GM18517 (cell line): Measurements from ENCODE around the gene ZMIZ1.

Experiments used
- ATAC-seq: cut with Tn5 transposase; IDR thresholded peaks from one replicate; pipeline ENCODE4 v1.9.1; 2021; ENCODE audit warnings: mild to moderate bottlenecking, moderate library complexity; ENCODE audit not compliant: unreplicated experiment

Gene ZMIZ1

DNA sequence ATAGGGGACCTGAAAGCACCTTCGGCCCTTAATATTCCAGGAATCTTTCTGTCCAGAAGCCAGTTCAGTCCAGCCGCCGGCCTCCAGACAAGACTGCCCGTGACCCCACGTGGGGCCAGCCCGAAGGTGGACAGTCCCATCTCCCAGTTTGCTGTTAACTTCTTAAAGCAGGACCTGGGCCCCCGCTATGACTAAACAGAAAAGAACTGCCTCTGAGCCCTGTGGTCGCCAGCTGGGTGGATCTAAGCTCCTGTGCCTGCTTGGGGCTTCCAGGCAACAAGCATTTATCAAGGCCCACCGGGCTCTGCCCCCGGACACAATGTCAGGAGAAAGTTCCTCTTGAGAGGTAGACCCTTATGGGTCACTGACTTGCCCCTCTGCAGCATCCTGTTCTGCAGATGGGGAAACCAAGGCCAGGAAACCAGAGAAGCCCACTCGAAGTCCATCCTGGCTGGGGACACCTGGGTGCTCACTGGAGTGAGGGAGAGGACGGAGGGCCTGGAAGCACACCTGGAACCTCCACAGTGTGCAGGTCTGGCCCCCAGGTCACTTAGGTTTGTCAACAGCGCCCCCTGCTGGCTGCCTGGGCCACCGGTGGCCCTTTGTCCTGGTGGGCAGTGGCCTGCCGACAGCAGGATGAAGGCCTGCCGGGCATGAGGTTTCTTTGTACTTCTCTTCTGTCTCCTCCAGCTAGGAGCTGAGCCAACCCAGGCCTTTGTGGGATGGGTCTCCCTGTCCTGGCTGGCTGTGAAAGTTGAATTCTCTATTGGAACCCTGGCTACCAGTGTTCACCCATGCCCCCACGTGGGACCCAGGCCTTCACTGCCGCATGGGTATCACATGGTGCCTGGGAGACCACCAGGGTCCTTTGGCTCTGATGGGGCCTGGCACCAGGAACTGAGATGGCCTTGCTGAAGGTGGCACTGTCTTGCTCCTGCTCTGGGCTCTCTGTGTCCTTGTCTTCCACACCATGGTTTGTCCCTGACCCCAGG lies 128.0 kb downstream of the ZMIZ1 start:
- ATAC-seq = peak; percentile 45

DNA sequence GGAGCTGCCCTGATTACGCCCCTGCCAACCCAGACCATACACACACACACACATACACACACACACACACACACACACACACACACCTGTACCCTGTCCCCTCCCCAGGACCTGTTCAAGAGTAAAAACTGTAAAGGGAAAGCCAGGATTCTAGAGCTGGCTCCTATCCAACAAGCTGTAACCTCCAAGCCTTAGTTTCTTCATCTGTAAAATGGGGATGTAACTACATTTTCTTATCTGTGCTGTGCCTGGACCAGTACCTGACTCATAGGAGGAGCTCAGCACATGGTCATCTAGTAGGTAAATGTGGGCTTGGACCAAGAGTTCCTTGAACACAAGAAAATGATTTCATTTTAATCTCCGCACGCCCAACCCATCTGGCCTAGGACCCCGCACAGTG lies 128.8 kb downstream of the ZMIZ1 start:
- ATAC-seq = no peak

DNA sequence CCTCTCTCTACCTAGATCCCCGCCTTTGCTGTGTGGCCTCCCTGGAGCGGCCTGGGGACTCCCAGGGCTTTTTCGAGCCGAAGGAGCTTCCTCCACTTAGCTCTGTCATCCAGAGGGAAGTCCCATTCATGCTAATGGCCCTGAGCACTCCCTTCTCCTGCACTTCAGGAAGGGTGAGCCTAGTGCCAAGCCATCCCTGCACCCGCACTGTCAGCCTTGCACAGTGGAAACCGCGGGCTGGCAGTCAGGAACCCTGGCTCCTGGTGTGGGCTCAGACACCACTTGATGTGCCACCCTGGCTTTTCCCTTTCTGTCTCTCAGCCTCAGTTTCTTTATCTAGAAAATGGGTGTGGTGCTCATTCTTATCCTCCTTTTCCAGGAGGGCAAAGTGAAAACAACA lies 131.6 kb downstream of the ZMIZ1 start:
- no peak for ATAC-seq

DNA sequence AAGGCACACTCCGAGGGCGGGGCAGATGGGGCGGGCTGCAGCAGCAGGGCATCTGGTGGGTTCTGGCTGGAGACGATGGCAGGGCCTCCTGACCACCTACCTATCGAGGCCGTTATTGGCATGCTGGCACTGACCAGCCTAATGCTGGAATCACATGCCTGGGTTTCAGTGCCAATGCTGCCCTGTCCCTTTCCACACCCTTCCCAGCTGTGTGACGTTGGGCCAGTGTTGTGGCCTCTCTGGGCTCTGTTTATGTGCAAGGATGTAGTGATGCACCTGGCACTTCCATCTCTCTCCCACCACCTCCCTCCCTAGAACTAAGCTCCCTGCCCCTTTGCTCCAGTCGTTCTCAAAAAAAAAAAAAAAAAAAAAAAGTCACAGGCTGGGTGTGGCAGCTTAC lies 132.9 kb downstream of the ZMIZ1 start:
- no peak for ATAC-seq

DNA sequence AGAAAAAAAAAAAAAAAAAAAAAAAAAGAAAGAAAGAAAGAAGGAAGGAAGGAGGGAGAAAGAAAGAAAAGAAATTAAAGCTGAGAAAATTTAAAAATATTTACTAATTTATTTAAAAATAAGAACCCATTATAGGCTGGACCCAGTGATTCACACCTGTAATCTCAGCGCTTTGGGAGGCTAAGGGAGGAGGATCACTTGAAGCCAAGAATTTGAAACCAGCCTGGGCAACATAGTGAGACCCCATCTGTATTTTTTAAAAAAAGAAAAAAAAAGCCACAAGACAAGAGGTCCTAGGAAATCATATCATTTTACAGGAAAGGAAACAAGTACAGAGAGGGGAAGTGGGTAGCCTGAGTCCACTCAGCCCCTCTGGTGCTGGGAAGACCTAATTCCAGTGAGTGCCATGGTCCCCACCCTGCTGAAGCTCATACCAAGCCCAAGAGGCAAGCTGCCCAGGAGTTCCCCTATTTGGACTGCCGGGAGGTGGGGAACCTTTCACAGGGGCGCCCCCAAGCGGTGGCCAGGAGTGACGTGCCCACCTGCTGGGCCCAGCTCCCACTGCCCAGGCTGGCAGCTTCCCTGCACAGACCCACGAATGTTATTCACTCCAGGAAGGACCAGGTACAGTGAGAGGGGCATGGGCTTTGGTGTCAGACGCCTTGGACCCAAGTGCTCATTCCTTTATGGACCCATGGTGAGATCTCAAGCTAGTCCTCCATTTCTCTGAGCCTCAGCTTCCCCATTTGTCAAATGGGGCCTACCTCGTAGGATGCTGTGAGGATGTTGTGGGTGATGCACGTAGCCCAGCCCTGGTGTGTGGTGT lies 133.6 kb downstream of the ZMIZ1 start:
- no peak for ATAC-seq

DNA sequence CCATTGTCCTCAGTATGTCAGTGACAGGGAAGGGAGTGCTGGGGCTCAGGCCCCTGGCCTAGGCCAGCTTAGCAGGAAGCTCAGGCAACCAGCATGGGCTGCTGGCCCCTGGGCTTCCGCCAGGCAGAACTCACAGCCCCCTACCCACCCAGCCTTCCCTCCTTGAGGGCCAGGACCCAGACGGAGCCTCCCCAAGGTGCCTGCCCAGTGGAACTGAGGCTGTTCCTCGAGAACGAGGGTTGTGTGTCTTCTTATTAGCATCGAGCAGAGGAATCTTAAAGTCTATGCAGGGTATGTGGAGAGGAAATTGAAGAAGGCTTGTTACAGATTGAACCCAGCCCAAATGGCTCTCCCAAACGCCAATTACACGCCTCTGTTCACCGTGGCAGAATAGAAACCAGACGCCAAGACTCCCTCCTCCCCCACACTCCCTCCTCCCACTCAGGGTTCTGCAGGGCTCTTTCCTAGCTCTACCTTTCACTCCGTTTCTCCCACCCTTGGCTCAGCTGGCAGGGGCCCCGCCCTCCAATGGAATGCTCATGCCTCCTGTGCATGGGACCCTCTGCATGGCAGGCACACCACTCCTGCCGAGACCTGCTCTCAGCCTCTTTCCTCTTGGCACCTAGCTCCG lies 134.4 kb downstream of the ZMIZ1 start:
- ATAC-seq = no peak

DNA sequence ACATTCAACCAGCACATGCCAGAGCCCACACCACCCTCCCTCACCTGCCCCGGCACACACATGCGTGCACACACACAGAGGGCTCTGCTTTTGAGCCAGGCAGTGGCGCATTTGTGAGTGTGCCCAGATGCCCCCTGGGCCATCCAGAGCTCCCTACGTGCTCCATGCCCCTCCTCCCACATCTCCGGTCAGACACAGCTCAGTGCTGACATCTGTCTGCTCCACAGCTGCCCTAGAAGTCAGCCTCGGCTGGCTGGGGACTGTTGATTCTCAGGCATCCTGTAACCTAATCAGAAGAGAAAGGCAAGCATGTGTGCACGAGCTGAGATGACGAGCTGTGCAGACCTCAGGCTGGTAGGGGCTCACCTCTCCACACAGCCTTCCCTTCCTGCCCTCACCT lies 135.1 kb downstream of the ZMIZ1 start:
- ATAC-seq = no peak

DNA sequence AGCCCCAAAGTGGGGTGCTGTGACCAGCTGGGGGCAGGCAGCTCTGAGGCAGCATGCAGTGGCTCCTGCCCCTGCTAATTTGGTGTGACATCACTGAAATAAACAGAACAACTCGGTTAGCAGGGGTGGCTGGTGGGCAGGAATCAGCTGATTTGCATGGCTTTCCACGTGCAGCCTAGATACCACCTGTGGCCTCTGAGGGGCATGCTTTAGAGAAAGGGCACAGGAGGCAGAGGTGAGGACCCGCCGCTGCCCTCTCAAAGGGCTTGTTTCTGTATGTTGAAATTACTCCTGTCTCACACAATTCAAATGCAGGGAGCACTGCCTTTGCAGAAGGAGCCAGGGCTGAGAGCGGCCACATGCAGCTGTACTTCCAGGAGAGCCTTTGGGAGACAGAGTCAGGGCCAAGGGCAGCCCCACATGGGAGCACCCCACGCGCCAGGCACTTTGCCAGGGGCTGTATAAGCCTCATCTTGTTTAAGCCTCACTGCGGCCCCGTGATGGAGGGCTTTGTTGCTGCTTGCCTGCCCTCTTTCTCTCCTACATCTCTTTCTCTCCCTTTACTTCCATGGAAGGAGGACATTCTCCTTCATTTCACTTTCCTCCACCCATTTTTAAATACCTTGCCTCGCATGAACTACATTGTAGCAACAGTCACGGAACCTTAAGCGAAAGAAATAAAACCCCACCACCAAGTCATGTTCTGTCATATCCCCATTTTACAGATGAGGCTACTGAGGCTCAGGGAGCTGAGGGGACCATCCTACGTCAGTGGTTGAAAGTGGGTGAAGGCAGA lies 137.7 kb downstream of the ZMIZ1 start:
- ATAC-seq = no peak

DNA sequence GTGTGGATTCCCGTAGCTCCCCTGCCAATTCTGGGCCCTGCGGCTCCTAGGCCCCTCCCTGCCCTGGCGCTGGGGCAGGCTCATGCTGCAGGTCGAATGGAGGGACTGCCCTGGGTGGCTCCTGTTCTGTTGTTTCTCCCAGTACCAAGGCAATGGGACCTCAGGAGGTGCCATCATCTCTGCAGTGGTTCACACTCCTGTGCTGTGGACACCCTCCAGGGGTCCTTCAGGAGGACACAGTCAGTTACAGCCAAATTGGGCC lies 138.3 kb downstream of the ZMIZ1 start:
- ATAC-seq = no peak

DNA sequence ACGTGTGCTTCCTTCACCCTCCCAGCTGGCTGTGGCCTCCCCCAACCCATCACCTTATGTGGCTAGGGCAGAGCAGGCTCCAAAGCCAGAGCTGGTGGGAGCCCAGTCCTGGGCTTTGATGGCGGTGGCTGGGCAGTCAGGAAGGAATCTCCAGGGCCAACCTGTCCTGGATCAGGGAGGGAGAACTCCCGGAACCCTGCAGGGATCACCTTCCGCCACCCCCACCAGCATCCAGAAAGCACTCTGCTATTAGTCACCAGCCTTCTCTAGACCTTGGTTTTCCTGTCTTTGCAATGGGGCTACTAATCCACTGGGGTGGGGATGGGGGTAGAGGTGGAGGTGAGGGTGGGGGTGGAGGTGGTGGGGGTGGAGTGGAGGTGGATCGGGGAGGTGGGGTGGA lies 139.0 kb downstream of the ZMIZ1 start:
- ATAC-seq = no peak

DNA sequence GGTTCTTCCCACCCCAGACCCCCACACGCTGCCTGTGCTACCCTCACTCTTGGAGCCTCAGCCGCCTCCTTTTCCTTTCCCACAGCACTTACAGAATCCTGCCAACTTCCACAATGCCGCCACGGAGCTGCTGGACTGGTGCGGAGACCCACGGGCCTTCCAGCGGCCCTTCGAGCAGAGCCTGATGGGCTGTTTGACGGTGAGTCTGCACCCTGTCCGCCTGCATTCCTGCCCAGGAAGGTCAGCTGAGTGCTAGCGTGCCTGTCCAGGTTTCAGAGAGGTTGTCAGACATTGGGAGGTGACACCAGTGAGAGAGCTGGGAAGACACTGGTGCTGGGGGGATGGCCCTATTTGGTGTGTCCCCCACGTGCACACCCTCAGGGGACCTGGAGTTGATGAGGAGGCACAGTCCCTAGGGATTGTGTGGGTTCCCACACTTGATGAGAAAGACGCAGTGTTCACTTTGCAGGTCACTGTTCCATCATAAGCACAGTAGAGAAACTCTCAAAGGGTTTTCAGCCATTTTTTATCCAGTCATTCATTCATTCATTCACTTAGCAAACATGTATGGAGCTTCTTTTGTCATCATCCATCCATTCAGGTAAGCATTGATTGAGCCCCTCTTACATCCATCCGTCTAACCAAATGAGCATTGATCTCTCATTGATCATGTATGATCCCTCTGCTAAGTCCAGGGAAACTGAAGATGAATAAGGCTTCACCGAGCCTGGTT lies 139.7 kb downstream of the ZMIZ1 start:
- ATAC-seq = no peak

DNA sequence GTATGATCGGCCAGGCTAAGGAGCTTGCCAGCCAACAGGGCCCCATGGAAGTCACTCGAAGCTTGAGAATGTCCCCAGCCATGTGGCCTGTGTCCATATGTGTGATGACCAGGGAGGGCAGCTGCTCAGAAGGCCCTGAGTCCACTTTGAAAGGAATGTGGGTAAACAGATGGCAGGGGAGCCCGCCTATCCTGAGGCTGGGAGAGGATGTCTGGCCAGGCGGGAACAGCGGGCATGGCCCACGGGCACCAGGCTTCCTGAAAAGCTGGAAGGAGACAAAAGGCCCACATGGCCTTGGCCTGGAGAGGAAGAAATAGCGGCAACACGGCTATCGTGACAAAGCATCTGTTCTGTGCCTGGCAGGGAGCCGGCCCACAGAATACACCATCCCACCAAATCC lies 140.6 kb downstream of the ZMIZ1 start:
- no peak for ATAC-seq

DNA sequence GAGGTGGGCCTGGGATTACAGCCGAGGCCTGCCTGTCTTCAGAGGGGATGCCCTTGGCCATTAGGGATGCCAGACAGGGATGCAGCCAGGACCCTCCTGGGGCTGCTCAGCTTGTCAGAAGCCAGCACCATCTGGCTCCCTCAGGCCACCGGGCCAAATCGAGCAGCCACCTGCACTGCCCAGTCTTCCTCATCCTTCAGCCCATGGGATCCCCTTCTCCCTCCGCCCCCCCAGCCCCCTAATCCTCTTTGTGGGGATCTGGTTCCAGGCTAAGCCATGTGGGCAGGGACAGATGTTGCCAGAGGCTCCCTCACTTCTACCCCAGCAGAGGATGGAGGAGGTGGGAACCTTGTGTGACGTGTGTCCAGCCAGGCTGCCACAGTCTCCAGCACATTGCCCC lies 141.1 kb downstream of the ZMIZ1 start:
- ATAC-seq = no peak

DNA sequence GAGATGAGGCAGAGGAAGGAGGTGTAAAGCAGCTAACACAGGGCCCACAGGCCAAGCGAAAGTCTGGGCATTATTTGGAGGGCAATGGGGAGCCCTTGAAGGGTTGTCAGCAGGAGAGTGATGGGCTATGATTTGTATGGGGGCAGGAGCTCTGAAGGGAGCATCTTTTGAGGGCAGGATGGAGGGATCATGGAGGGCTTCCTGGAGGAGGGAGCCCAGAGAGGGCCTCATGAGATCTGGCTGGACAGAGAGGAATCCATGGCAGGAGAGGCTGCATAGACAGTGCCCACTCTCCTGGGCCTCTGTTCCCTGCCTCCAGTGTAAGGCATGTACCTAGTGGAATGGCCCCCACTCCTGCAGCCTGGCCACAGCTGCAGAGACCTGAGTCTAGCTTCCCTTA lies 141.9 kb downstream of the ZMIZ1 start:
- ATAC-seq = no peak

DNA sequence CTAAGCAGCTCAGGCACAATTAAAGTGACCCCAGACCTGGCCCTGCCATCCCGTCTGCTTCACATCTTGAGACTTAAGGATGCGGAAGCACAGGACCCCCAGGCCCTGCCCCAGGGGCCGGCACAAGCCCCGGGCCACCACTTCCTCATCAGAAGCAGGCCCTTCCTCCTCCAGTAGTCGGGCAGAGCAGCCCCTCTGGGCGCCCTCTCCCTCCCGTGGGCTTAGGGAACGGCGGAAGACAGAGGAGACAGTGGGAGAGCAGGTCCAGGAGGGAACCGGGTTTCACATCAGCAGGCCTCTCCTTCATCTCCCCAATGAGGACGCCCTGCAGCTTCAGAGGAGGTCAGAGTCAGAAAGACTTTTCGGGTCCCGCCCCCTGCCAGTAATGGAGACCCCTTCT lies 142.8 kb downstream of the ZMIZ1 start:
- ATAC-seq = no peak

DNA sequence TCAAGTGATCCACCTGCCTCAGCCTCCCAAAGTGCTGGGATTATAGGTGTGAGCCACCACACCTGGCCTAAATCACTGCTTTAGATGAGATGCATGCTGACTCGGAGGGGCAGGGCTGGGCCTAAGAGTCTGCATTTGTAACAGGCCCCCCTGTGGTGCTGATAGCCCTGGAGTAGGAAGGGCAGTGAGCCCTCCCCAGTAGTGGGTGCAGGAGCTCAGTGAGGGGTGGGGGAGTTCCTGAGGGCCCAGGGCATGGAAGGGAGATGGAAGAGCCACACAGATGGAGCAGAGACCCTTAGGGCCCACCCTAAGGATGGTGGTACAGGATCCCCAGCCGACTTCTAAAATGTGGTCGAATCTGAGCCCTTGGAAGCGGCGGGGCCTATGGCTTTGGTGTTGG lies 146.8 kb downstream of the ZMIZ1 start:
- ATAC-seq = no peak

DNA sequence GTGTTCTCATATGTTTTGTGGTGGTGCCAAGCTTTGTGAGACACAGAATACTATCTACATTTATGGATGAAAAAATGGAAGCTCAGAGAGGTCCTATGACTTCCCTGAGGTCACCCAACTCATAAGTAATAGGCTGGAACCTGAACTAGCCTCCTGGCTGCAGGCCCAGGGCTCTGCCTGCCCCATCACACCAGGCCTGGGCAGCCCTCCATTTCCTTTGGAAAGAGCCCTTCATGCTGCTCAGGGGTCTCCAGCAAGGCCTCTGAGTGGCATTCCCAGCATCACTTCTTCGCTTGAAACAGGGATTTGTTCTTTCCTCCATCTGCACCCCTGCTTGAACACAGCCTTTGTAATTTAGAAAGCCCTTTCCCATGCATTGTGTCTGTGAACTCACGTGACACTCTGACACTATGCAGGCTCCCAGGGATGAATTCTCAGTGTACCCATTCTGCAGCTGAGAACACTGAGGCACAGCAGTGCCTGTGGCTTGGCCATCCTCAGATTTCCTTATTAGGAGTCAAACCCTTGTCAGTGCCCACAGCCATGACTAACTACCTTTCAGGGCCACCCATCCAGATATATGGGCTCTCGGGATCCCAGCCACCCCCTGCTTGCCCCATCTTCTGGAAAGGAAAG lies 150.7 kb downstream of the ZMIZ1 start:
- no peak for ATAC-seq

DNA sequence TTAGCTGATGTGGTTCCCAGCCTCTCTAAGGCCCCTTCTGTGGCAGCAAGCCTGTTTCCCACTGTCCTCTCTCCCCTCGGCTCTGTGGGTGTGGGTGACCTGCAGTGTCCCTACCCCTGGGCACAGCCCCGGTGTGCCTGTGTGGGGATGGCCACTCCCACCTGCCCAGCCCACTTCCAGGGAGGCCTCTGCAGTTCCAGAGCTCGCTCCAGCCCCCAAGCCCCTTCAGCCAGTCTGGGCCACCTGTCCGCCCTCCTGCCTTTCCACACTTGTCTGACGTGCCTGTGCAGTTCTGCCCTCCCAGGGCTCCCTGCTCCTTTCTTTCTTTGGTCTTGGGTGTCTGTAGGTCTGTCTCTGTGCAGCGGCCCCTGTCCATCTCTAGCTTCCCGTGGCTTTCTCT lies 151.5 kb downstream of the ZMIZ1 start:
- no peak for ATAC-seq

DNA sequence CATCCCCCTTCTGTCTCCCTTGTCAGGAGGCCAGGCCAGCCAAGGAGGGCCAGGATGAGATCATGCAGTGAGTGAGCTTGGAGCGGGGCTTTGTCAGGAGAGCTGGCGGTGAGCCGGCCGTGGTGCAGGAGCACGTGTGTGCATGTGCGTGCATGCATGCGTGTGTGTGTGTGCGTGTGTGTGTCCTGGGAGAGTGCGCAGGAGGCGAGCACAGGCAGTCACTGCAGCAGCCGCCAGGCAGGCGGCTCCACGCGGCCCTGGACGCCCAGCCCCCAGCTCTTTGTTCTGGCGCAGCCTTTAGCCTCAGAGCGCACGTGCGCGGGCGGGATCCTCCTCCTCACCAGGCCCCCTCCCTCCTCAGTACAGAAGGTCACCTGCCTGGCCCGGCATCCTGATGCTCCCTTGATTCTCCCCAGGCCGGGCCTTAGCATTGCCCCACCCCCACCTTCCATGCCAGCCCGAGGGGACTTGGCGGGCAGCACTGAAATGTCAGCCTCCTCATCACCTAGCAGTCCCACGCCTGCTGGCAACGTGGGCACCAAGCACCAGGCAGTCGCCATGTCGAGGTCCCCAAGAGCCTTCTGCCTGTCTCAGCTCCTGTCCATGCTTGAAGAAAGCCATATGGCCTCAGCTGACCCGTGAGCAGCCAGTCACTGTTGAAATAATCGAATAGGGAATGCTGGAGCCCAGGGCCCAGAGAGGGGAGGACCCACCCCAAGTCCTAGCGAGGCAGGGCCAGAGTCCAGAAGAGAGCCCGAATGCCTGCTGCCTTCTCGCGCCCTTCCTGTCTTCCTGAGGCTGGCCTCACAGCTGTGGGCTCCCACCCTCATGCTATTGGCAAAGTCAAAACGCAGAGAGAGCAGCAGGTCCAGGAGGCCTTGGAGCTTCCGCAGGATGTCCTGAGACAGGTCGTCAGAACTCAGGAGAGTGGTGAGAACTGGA lies 152.6 kb downstream of the ZMIZ1 start:
- ATAC-seq = no peak
